ENCODE results near the gene RIC1. TPM values are rescaled to one million over a fixed set of nuclear protein-coding genes. Genes with fewer than 3 reads are reported as not detected.

Gene RIC1
- total RNA-seq, 4 donors from 2014 or later: 15.4 to 37.2 (median 27.6) TPM

DNA sequence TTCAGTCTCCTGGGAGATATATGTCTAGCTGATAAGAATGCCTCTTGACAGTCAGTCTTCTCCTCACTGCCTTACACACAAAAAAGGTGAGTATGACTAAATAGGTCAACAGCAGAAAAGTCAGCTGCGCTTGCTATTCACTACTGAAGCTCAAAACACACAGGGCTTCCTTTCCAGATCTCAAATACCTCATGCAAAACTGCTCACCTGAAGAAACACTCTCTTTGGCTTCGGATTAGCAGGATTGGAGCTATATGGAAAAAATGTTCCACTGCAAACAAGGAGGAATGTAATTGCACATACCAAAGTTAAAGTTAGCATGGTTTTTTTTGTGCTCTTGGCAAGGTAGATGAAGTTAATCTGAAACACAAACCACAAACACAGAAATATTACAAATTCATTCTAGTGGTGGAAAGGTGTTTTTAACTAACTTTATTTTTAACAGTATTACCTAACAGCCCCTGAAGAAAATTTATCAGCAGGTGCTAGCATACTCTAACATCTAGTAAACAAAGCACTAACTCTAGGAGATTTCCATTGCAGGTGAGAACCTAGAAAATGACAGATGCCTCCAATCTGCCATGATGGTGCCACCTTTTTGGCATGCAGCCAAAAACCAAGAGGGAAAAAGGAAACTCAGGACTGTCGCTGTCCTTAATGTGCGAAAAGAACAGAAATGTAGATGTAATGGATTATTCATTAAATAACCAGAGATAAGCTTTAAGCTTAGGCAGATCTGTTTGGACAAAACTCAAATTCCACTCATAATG lies 172.2 kb downstream of the RIC1 start:
- DNase-seq: no peak
- TF ChIP-seq POLR2A (IDR thresholded peaks at IDR 0.05): no peak
- TF ChIP-seq, protein P1, sequence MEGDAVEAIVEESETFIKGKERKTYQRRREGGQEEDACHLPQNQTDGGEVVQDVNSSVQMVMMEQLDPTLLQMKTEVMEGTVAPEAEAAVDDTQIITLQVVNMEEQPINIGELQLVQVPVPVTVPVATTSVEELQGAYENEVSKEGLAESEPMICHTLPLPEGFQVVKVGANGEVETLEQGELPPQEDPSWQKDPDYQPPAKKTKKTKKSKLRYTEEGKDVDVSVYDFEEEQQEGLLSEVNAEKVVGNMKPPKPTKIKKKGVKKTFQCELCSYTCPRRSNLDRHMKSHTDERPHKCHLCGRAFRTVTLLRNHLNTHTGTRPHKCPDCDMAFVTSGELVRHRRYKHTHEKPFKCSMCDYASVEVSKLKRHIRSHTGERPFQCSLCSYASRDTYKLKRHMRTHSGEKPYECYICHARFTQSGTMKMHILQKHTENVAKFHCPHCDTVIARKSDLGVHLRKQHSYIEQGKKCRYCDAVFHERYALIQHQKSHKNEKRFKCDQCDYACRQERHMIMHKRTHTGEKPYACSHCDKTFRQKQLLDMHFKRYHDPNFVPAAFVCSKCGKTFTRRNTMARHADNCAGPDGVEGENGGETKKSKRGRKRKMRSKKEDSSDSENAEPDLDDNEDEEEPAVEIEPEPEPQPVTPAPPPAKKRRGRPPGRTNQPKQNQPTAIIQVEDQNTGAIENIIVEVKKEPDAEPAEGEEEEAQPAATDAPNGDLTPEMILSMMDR (IDR thresholded peaks at IDR 0.05): no peak
- no peak overlapping the region for H3K4me3 ChIP-seq

DNA sequence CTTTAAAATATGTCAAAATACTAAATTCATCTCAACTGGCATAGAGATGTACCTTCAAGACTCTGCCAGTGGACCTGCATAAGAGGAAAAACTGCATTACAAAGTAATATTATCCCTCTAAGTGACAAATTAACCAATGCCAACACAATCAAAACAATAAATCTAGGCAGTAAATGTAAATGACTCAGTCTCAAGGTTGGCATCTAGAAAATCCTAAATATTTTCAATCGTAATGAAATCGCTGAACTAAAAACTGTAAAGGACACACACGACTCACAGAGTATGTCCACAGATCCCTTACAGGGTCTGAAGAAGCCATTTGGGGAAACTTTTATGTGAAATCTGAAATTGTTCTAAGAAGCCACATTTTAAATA lies 172.8 kb downstream of the RIC1 start:
- 85 to 95% methylated on average over 3 of the region's 3 CpGs for WGBS, 2 donors
- DNase-seq: no peak
- intact Hi-C loops (cut with DNase I): no loop called here
- H3K36me3 ChIP-seq: peaks cover 0 to 79% (median 0%) of the 10 kb centered on the region in 3 donors
- no peak for TF ChIP-seq POLR2A (IDR thresholded peaks at IDR 0.05)
- TF ChIP-seq, protein P1 (IDR thresholded peaks at IDR 0.05): no peak
- H3K9me3 ChIP-seq: no peaks in the 10 kb centered on the region
- H3K27me3 ChIP-seq: no peaks in the 10 kb centered on the region
- H3K4me3 ChIP-seq: no peak overlapping the region
- H3K27ac ChIP-seq: no peak overlapping the region
- peaks cover 0 to 3% (median 0%) of the 10 kb centered on the region in 3 donors for H3K4me1 ChIP-seq

More for the DNA sequence above, 172.2 kb downstream of the RIC1 start:
- intact Hi-C loops (cut with DNase I): no loop called here
- H3K36me3 ChIP-seq: peaks cover 0 to 79% (median 0%) of the 10 kb centered on the region in 3 donors
- 90 to 96% methylated on average over 4 of the region's 4 CpGs for WGBS, 2 donors
- no peak overlapping the region for H3K27ac ChIP-seq
- H3K27me3 ChIP-seq: no peaks in the 10 kb centered on the region
- H3K9me3 ChIP-seq: no peaks in the 10 kb centered on the region
- H3K4me1 ChIP-seq: peaks cover 0 to 3% (median 0%) of the 10 kb centered on the region in 3 donors

DNA sequence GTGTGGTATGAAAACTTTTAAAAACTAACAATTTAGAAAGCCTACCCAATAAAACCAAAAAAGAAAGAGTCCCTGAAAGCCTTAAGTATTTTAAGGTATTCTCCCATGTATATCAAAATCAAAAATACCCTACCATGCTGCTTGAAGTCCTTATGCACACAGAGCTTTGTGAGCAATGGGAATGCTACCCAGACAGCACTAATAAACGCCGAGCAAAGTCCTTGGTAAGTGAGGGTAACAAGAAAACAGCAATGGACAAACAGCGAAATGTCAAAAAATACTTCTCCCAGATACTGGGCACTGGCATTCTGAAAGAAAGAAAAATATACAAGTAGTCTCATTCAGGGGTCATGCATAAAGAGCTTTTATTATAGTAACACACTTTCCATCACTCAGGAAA lies 176.6 kb downstream of the RIC1 start:
- H3K27me3 ChIP-seq: no peaks in the 10 kb centered on the region
- peaks cover 0 to 82% (median 0%) of the 10 kb centered on the region in 3 donors for H3K36me3 ChIP-seq
- intact Hi-C loops (cut with DNase I): no loop called here

DNA sequence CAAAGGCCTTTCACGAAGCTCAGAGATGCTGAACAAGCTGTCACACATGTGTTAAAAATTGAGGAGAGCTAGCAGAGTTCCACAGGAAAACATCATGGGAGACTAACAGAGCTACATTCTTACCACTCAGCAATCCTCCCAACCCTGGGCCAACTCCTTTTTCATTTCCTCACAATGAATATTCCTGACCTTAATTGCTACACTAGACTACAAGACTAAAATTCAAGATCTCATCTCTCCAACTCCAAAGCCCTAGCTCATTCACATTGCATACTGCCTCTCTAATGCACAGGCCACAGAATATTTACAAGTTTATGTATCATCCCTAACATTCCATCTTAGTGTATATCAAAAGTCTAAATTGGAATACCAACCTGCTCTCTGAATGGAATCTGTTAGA lies 182.8 kb downstream of the RIC1 start:
- no peaks in the 10 kb centered on the region for H3K9me3 ChIP-seq
- H3K27me3 ChIP-seq: no peaks in the 10 kb centered on the region
- WGBS, 2 donors: 93% methylated on average over 1 of the region's 1 CpG
- no peak overlapping the region for H3K27ac ChIP-seq
- DNase-seq: no peak
- intact Hi-C loops (cut with DNase I): no loop called here
- peaks cover 0 to 74% (median 0%) of the 10 kb centered on the region in 3 donors for H3K36me3 ChIP-seq
- no peaks in the 10 kb centered on the region for H3K4me1 ChIP-seq
- H3K4me3 ChIP-seq: no peak overlapping the region
- TF ChIP-seq, protein P1 (IDR thresholded peaks at IDR 0.05): no peak
- TF ChIP-seq POLR2A (IDR thresholded peaks at IDR 0.05): no peak

More for the DNA sequence above, 176.6 kb downstream of the RIC1 start:
- Histone ChIP-seq H3K9me3 (no peaks in the 10 kb centered on the region), H3K4me3 (no peak overlapping the region), H3K4me1 (no peaks in the 10 kb centered on the region), H3K27ac (no peak overlapping the region)
- TF ChIP-seq, protein P1 (IDR thresholded peaks at IDR 0.05): no peak
- TF ChIP-seq POLR2A (IDR thresholded peaks at IDR 0.05): no peak
- 69 to 95% methylated on average over 3 of the region's 3 CpGs for WGBS, 2 donors
- no peak for DNase-seq

DNA sequence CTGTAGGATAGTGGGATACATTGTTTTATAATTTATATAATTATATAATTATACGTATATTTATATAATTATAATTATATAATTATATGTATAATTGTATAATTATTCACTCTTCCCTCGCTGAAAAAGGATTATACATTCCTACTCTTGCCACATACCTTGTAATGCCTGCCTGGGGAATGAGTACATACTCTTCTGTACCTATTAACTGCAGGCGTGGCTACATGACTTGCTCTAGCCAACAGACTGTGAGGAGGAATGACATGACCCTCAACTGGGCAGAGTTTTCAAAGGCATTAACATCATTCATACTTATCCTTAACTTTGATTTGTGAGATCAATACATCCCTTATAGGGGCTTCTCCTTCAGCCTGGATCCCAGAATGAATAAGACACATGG lies 184.9 kb downstream of the RIC1 start:
- Histone ChIP-seq H3K4me1 (no peaks in the 10 kb centered on the region), H3K27me3 (no peaks in the 10 kb centered on the region), H3K36me3 (peaks cover 0 to 81% (median 0%) of the 10 kb centered on the region in 3 donors), H3K27ac (no peak overlapping the region), H3K4me3 (no peak overlapping the region), H3K9me3 (no peaks in the 10 kb centered on the region)
- intact Hi-C loops (cut with DNase I): no loop called here
- TF ChIP-seq, protein P1 (IDR thresholded peaks at IDR 0.05): no peak
- no peak for TF ChIP-seq POLR2A (IDR thresholded peaks at IDR 0.05)
- DNase-seq: no peak
- WGBS, 2 donors: 82 to 91% methylated on average over 3 of the region's 3 CpGs
